ENCODE results near the gene CCDC34.
A peak's percentile ranks its signal among the peaks of the same experiment; 100 is the strongest.

CCDC34 gene

DNA sequence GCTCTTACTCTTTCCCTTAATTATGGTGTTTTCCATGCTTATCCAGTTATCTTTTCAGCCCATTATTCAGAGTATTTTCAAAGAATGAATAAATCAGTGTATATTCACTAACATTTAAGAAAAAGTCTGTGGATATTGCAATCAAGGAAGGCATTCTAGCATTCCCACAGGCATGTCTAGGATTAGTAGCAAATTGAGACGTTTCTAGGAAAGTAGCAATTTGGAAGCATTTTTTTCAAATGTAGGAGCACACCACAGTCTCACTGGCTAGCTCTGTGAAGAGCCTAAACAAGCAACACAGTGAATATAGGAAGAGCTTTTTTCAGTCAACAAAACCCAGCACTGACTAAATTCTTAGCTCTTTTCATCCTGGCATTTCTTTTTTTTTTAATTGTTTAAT lies 65.4 kb downstream of the CCDC34 start:
- H3K4me3 ChIP-seq, result no peak overlapping the region

DNA sequence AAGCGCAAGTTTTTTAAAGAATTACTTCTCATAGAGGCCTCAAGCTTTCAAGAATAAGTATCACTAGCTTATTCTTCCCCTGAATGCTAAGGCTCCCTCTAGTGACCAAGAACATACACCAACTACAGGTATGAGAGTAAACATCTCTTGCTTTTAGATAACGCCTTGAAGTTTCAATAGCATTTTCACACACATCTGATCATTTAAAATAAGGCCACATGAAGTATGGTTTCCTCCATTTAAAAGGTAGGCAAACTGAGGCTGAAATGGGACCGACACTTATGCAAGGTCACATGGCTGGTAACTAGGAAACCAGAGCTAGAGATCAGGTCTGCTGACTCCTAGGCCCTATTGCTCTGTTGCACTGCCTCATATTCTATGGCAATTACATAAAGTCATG lies 66.5 kb downstream of the CCDC34 start:
- no peak overlapping the region for H3K27ac ChIP-seq
- H3K4me3 ChIP-seq, result no peak overlapping the region

More for the DNA sequence above, 65.4 kb downstream of the CCDC34 start:
- no peak overlapping the region for H3K27ac ChIP-seq

DNA sequence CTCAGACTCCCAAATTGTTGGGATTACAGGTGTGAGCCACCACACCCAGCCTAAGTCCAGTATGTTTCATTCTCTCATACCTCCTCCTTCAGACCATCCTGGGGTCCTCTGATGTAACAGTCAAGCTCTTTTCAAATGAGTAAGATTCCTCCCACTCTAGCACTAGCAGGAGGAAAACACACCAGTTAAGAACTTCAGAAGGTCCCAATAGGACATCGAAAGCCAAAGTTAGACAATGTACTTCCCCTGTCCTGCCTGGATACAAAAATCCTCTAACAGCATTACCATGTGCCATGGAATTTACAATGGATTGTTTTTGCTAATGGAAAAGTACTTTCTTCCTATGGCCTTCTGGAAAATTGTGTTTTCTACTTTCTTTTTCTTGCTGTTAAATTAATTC lies 67.1 kb downstream of the CCDC34 start:
- H3K27ac ChIP-seq, result peak overlapping the region in 1 of 21 experiments; percentile 20

DNA sequence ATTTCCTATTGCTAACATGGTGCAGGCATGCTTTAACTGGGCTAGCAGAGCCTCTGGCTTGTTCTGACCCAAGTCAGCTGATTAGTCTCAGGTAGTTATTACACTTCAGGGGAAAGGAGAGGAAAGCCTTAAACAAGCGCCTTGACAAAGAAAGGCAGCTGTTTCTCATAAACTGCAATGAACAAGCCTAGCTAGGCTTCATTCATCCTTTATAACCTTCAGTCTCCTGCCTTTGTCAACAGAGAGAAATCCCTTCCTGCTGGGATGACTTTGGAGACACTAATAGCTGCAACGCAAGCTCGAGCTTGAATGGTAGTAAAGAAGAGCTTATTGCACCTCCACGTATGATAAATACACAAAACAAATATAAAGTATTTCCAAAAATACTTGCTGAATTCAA lies 68.4 kb downstream of the CCDC34 start:
- Histone ChIP-seq H3K27ac (peak overlapping the region in 2 of 21 experiments; percentile 9 to 32), H3K4me3 (no peak overlapping the region)

More for the DNA sequence above, 67.1 kb downstream of the CCDC34 start:
- no peak overlapping the region for H3K4me3 ChIP-seq

DNA sequence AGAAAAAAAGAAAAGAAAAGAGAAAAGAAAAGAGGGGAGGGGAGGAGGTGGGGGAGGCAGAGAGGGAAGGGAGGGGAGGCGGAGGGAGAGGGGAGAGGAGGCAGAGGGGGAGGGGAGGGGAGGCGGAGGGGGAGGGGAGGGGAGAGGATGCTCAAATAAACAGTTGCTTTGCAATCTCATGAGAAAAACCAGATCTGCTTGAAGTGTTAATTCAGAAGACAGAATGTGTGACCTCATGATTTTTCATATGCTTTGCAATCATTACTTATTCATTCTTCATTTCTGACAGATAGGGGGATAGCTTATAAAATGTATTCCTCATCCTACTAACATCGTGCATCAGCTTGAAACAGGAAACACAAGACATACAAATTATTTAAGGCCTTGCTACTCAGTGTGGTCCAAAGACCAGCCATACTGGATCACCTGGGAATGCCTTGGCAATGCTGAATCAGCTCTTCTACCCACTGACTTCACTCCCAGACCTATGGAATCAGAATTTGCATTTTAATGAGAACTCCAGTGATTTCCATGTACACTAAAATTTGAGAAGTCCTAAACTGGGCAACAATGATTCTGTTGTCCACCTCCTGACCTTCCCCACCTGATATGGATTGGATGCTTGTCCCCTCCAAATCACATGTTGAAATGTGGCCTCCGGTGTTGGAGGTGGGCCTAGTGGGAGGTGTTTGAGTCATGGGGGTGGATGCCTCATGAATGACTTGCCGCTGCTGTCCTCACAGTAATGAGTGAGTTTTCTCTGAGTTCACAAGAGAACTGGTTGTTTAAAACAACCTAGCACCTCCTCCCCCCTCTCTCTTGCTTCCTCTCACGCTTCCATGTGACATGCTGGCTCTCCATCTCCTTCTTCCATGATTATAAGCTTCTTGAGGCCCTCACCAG lies 69.2 kb downstream of the CCDC34 start:
- H3K27ac ChIP-seq, result peak overlapping the region in 3 of 21 experiments; percentile 9 to 40 (median 32)
- H3K4me3 ChIP-seq, result no peak overlapping the region

DNA sequence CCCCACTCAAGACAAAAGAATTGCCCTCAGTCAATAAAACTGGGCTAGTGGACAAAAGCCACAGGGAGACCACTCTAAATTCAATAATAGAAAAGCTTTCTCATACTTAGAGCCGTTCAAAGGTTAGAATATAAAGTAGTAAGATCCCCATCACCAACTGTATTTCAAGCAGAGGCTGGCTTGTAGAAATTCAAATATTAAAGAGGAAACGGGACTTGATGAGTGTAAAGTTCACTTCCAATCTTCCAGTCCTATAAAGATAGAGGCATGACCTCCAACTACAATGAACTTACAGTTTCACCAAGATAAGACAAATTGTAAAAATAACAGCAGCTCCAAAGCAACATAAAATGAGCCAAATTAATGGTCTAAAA lies 70.4 kb downstream of the CCDC34 start:
- no peak overlapping the region for H3K4me3 ChIP-seq

DNA sequence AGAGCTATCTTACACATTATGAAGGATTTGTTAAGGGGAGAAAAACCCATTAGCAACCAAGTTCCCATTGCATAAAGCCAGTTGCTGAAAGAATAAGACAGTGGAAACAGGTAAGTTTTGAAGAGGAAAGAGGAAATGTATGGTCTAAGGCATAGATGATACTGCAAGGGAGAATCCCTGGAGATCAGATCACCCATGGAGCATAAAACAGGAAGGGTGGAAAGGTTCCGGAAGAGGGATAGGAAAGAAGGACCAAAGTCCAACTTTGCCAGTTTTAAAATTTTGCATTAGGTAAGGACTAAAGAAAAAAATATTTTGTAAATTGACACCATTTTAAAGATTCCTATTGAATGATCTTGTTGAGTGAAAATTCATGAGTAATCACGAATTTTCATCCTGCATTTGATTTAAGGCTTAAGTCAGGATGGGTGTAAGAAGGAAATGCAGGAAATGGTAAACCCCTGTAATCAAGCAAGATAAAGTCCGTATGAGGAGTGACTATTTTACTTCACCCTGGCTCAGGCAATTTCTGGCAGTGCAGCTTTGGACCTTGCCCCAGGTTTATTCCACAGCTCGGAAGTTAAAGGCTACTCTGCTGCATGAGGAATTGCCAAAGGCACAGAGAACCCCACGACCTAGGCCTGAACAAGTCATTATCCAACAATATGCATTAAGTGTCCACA lies 70.9 kb downstream of the CCDC34 start:
- H3K27ac ChIP-seq, result no peak overlapping the region
- no peak overlapping the region for H3K4me3 ChIP-seq

More for the DNA sequence above, 70.4 kb downstream of the CCDC34 start:
- H3K27ac ChIP-seq, result no peak overlapping the region

DNA sequence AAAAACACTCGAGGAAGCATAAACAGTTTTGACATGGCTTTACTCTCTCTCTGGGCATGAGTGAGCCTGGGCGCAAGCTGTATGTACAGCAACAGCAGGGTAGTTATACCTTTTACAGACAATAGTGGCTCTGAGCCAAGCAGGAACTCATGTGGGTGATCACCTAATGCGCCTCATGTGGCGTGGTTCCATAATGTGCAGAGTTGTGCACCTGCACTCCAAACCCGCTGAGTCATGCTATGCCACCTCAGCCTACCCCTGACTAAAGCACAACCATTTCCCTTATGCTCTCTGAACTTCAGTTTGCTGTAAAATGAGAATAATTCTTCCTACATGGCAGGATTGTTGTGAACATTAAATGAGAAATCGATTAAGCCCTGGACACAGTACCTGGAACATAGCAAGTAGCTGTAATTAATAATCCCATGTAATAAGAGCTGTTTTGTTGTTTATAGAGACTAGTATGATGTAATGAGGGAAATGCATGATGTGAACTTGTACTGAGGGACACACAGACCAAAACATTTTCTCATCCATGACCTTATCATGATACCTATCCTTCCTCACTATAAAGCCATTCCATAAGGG lies 71.6 kb downstream of the CCDC34 start:
- Histone ChIP-seq H3K4me3 (no peak overlapping the region), H3K27ac (peak overlapping the region in 3 of 21 experiments; percentile 11 to 18 (median 13))

DNA sequence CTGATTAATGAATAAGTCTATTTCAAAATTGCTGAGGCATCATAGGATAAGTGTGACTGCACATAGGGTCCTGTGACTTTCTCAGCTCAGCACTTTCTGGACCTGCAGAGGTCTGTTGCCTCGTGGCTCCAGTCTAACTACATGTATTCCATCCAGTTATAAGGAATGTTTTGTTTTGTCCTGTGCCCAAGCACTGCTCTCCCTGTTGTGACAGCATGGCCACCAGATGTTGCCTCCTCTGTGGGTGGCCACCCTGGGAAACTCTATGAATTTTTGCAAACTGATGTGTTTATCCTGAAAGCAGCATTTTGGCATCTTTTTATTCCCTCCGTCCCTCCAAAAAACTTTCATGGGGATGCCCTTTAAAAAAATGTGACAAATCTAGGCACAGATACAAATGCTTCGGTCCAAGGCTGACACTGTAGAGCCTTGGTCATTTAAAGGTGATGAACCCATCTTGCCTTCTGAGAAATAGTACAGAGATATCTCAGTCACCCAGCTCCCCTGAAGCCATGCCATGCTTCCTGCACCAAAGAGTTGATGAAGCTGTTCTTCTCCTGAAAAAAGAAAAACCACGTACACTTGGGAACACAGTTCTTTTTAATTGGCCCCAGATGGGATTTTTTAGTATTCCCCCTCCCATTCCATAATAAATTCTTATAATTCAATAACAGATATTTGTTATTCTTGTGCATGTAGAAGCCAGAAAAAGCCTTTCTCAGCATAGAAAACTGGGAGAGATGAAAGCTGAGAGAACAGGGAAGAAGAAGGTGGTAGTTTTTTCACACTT lies 72.6 kb downstream of the CCDC34 start:
- H3K27ac ChIP-seq, result peak overlapping the region in 4 of 21 experiments; percentile 11 to 18 (median 14)
- no peak overlapping the region for H3K4me3 ChIP-seq

Measured in skin epidermis (tissue), 12 donors.